ENCODE data around the gene KRT82. TPM values are rescaled to one million over a fixed set of nuclear protein-coding genes. Genes with fewer than 3 reads are reported as not detected.
"Not testable (repeated sequence)": the region's sequence is repeated elsewhere in the genome, so short reads cannot be mapped to it uniquely, and the experiment has no call there.

The KRT82 gene
- total and polyA plus RNA-seq, 11 donors: not detected

GRCh38 chr12:52448228-52448627, 42.1 kb upstream of the KRT82 start:
- DNase-seq: no peak
- Histone ChIP-seq H3K27ac (no peak overlapping the region), H3K36me3 (no peaks in the 10 kb centered on the region), H3K9me3 (no peaks in the 10 kb centered on the region), H3K4me1 (no peaks in the 10 kb centered on the region), H3K27me3 (peaks cover 0 to 17% (median 0%) of the 10 kb centered on the region in 9 donors), H3K4me3 (no peak overlapping the region)
- intact Hi-C loops (cut with DNase I): no loop called here
- 55 to 62% (median 61%) methylated on average over 3 of the region's 3 CpGs for WGBS, 4 donors
- ATAC-seq: no peak
- TF ChIP-seq POLR2A (IDR thresholded peaks at IDR 0.05) (no peak), CTCF (IDR thresholded peaks at IDR 0.05) (no peak)

- H3K4me3 ChIP-seq; ATAC-seq; H3K27ac ChIP-seq; H3K36me3 ChIP-seq; intact Hi-C loops (cut with DNase I); H3K9me3 ChIP-seq; H3K4me1 ChIP-seq; DNase-seq: not testable (repeated sequence)
- peaks cover 0 to 20% (median 2%) of the 10 kb centered on the region in 9 donors for H3K27me3 ChIP-seq
- 91 to 92% (median 92%) methylated on average over 10 to 11 of the region's 11 CpGs for WGBS, 4 donors
These were observed 41.1 kb upstream of the KRT82 start for GRCh38 chr12:52447196-52447595.

GRCh38 chr12:52446367-52447045, 40.4 kb upstream of the KRT82 start:
- ATAC-seq (no peak), DNase-seq (no peak)
- WGBS, 4 donors: 75 to 88% (median 83%) methylated on average over 6 of the region's 6 CpGs
- TF ChIP-seq CTCF (IDR thresholded peaks at IDR 0.05) (no peak), POLR2A (IDR thresholded peaks at IDR 0.05) (no peak)
- Histone ChIP-seq H3K4me1 (no peaks in the 10 kb centered on the region), H3K9me3 (no peaks in the 10 kb centered on the region), H3K27ac (no peak overlapping the region), H3K4me3 (no peak overlapping the region), H3K27me3 (peaks cover 0 to 20% (median 2%) of the 10 kb centered on the region in 9 donors), H3K36me3 (no peaks in the 10 kb centered on the region)
- intact Hi-C loops (cut with DNase I): no loop called here

- TF ChIP-seq CTCF (IDR thresholded peaks at IDR 0.05) (no peak), POLR2A (IDR thresholded peaks at IDR 0.05) (no peak)
- no peaks in the 10 kb centered on the region for H3K9me3 ChIP-seq
- intact Hi-C loops (cut with DNase I): no loop called here
- DNase-seq: no peak
- H3K4me3 ChIP-seq: no peak overlapping the region
- H3K27me3 ChIP-seq: peaks cover 0 to 22% (median 2%) of the 10 kb centered on the region in 9 donors
- H3K4me1 ChIP-seq: no peaks in the 10 kb centered on the region
- ATAC-seq: no peak
- no peak overlapping the region for H3K27ac ChIP-seq
- no peaks in the 10 kb centered on the region for H3K36me3 ChIP-seq
- 60 to 76% (median 68%) methylated on average over 3 of the region's 3 CpGs for WGBS, 4 donors
These were observed 39.7 kb upstream of the KRT82 start for GRCh38 chr12:52445876-52446275.
